CD4-positive, alpha-beta T cell (primary cell): ENCODE results near the gene RFFL. TPM values are rescaled to one million over a fixed set of nuclear protein-coding genes. Genes with fewer than 3 reads are reported as not detected.

ENCODE experiments used
- ATAC-seq: fragments of 200-7000 bp; cut with Tn5 transposase; one replicate; pipeline ENCODE4 v1.10.0; 2022; ENCODE audit warnings: mild to moderate bottlenecking; ENCODE audit not compliant: poor library complexity
- CTCF ChIA-PET: fragments of 350-600 bp; sonication (Branson Sonifier 250); formaldehyde crosslinking; loops from one replicate; lab custom pipeline; 2021; ENCODE audit warnings: antibody characterized with exemption, inconsistent platforms; lab: Charles Lee
- POLR2A ChIA-PET: fragments of 350-600 bp; sonication (Branson Sonifier 250); formaldehyde crosslinking; loops from one replicate; lab custom pipeline; 2021; ENCODE audit warnings: antibody characterized with exemption, inconsistent platforms; lab: Charles Lee
- DNase-seq, 14 experiments: peaks; one replicate each; pipeline ENCODE4 v3.0.0-alpha.2; 2013 to 2020; ENCODE audit warnings: mixed read lengths in 2 of 14
- H3K27ac ChIP-seq, 2 donors: one replicate each; pipeline versions ENCODE4 v1.5.1 to v1.7.0; 2013; ENCODE audit warnings: low read length in 2 of 2, low read depth in 1 of 2, mild to moderate bottlenecking in 1 of 2
- H3K27me3 ChIP-seq, 2 experiments: 1 replicate in 1 of 2; 2 replicates in 1 of 2; pipeline versions ENCODE4 v1.6.1 to v1.7.0; 2013; ENCODE audit warnings: low read length in 2 of 2, control low read depth in 1 of 2, mild to moderate bottlenecking in 1 of 2, moderate library complexity in 1 of 2; ENCODE audit not compliant: insufficient read depth in 2 of 2, control insufficient read depth in 1 of 2
- H3K36me3 ChIP-seq: one replicate; pipeline ENCODE4 v1.6.1; 2013; ENCODE audit warnings: low read length, control low read depth; ENCODE audit not compliant: insufficient read depth
- H3K4me1 ChIP-seq: one replicate; pipeline ENCODE4 v1.6.1; 2013; ENCODE audit warnings: low read length, control low read depth; ENCODE audit not compliant: insufficient read depth
- H3K4me3 ChIP-seq: one replicate; pipeline ENCODE4 v1.5.1; 2013; ENCODE audit warnings: mild to moderate bottlenecking, low read length, moderate library complexity
- H3K9me3 ChIP-seq, 2 experiments: 1 replicate in 1 of 2; 2 replicates in 1 of 2; pipeline versions ENCODE4 v1.6.1 to v1.7.0; 2013; ENCODE audit warnings: low read length in 2 of 2, mild to moderate bottlenecking in 2 of 2, control low read depth in 1 of 2, moderate library complexity in 1 of 2; ENCODE audit not compliant: control insufficient read depth in 1 of 2, insufficient read depth in 1 of 2
- H3K27ac Mint-ChIP-seq: one replicate; pipeline ENCODE4 v1.8.0; 2020; ENCODE audit warnings: mixed read lengths
- H3K27me3 Mint-ChIP-seq: one replicate; pipeline ENCODE4 v1.8.0; 2021; ENCODE audit warnings: mixed read lengths
- H3K36me3 Mint-ChIP-seq: one replicate; pipeline ENCODE4 v1.8.0; 2021; ENCODE audit warnings: low read depth, mixed read lengths
- H3K4me1 Mint-ChIP-seq: one replicate; pipeline ENCODE4 v1.8.0; 2021; ENCODE audit warnings: low read depth, mixed read lengths
- H3K4me3 Mint-ChIP-seq: one replicate; pipeline ENCODE4 v1.8.0; 2020; ENCODE audit warnings: mild to moderate bottlenecking, mixed read lengths
- H3K9me3 Mint-ChIP-seq: one replicate; pipeline ENCODE4 v1.8.0; 2020; ENCODE audit warnings: mixed read lengths
- intact Hi-C, 2 experiments: fragments of 100-400 bp; cut with DNase I in 1 of 2; cut with micrococcal nuclease in 1 of 2; formaldehyde crosslinking; loops; one replicate each; pipeline versions ENCODE4 v1.15.1 to v1.9.0; 2023 to 2025; cut with DNase I, micrococcal nuclease
- total RNA-seq, 174 experiments: library from RNA in 2 of 174; stranded (reverse) in 2 of 174; gene quantifications; one replicate each; pipeline ENCODE4 v1.2.3 and lab custom pipeline; 2021 to 2026
- TF ChIP-seq, protein P1 (sequence below): fragments of 200-600 bp; IDR thresholded peaks from one replicate; pipeline ENCODE4 v1.8.0; 2022; ENCODE audit warnings: antibody characterized with exemption, mild to moderate bottlenecking

RFFL gene
- total RNA-seq, 2 experiments from 2014 or later: 57.8 to 66.1 TPM

DNA sequence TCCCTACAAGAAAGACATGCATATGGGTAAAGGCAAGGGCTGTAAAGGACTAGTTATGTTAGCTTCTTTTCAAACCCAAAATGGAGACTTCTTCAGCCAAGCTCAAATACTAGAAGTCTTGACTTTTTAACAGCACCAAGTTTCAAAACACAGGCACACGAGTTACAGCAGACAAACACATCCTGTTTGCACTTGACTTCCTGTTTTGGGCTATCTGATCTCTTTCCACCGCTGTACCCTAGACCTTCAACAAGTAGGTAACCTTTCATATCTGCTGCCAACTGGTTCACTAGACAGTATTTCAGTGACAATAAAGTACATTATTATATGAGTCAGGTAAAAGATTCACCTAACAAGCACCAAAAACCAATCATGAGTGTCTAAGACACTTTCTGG is 12.3 kb downstream of the RFFL start:
- Histone ChIP-seq H3K9me3 (no peaks in the 10 kb centered on the region), H3K27me3 (no peaks in the 10 kb centered on the region), H3K27ac (peak overlapping the region; percentile 78 to 85), H3K4me3 (peak overlapping the region; percentile 1), H3K36me3 (no peaks in the 10 kb centered on the region), H3K4me1 (peaks cover 89% of the 10 kb centered on the region)
- ChIA-PET POLR2A (interaction anchor here (0.6 to 7.5 kb wide), 20 partner anchors 8 to 713 kb away, joined by 3 to 77 read pairs (median 4); partner anchors contain the start of genes CCT6B, LIG3, PEX12 and RFFL), CTCF (interaction anchor here (1.6 to 2.9 kb wide), 3 partner anchors 12 to 38 kb away, joined by 3 to 11 read pairs (median 9); partner anchors contain the start of gene RFFL)
- TF ChIP-seq, protein P1, sequence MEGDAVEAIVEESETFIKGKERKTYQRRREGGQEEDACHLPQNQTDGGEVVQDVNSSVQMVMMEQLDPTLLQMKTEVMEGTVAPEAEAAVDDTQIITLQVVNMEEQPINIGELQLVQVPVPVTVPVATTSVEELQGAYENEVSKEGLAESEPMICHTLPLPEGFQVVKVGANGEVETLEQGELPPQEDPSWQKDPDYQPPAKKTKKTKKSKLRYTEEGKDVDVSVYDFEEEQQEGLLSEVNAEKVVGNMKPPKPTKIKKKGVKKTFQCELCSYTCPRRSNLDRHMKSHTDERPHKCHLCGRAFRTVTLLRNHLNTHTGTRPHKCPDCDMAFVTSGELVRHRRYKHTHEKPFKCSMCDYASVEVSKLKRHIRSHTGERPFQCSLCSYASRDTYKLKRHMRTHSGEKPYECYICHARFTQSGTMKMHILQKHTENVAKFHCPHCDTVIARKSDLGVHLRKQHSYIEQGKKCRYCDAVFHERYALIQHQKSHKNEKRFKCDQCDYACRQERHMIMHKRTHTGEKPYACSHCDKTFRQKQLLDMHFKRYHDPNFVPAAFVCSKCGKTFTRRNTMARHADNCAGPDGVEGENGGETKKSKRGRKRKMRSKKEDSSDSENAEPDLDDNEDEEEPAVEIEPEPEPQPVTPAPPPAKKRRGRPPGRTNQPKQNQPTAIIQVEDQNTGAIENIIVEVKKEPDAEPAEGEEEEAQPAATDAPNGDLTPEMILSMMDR: no peak
- Mint-ChIP-seq H3K36me3 (peaks cover 16% of the 10 kb centered on the region), H3K27me3 (no peaks in the 10 kb centered on the region), H3K9me3 (no peaks in the 10 kb centered on the region), H3K27ac (peak overlapping the region; percentile 92), H3K4me3 (peak overlapping the region; percentile 69), H3K4me1 (peaks cover 73% of the 10 kb centered on the region)
- DNase-seq (peak in 10 of 14 experiments; percentile 11 to 91 (median 51)), ATAC-seq (peak; percentile 83)
- intact Hi-C loops: loop anchor here (1.0 to 5.0 kb wide), 4 partner anchors 12 to 38 kb away; partner anchors contain the start of gene RFFL (in 1 of the 2)

GRCh38 chr17:35050170-35050569 is 13.3 kb downstream of the RFFL start:
- peaks cover 93% of the 10 kb centered on the region for H3K4me1 ChIP-seq
- H3K27ac Mint-ChIP-seq: peak overlapping the region; percentile 91
- no peaks in the 10 kb centered on the region for H3K27me3 Mint-ChIP-seq
- H3K27me3 ChIP-seq: no peaks in the 10 kb centered on the region
- ATAC-seq (no peak), DNase-seq (no peak)
- no peak overlapping the region for H3K4me3 ChIP-seq
- TF ChIP-seq, protein P1: no peak
- H3K36me3 Mint-ChIP-seq: peaks cover 12% of the 10 kb centered on the region
- intact Hi-C loops: loop anchor here in 1 of 2 experiments (5.0 kb wide), 1 partner anchor 37 kb away; no protein-coding TSS in a partner anchor
- H3K9me3 Mint-ChIP-seq: no peaks in the 10 kb centered on the region
- ChIA-PET CTCF (interaction anchor here (1.6 to 3.1 kb wide), 3 partner anchors 14 to 39 kb away, joined by 3 to 11 read pairs (median 9); partner anchors contain the start of gene RFFL), POLR2A (interaction anchor here (0.7 to 7.5 kb wide), 9 partner anchors 11 to 487 kb away, joined by 3 to 77 read pairs (median 8); partner anchors contain the start of genes CCT6B, LIG3, RFFL and SLFN12L)
- H3K36me3 ChIP-seq: no peaks in the 10 kb centered on the region
- H3K4me1 Mint-ChIP-seq: peaks cover 77% of the 10 kb centered on the region
- no peak overlapping the region for H3K4me3 Mint-ChIP-seq
- peak overlapping the region; percentile 78 to 85 for H3K27ac ChIP-seq
- no peaks in the 10 kb centered on the region for H3K9me3 ChIP-seq

DNA sequence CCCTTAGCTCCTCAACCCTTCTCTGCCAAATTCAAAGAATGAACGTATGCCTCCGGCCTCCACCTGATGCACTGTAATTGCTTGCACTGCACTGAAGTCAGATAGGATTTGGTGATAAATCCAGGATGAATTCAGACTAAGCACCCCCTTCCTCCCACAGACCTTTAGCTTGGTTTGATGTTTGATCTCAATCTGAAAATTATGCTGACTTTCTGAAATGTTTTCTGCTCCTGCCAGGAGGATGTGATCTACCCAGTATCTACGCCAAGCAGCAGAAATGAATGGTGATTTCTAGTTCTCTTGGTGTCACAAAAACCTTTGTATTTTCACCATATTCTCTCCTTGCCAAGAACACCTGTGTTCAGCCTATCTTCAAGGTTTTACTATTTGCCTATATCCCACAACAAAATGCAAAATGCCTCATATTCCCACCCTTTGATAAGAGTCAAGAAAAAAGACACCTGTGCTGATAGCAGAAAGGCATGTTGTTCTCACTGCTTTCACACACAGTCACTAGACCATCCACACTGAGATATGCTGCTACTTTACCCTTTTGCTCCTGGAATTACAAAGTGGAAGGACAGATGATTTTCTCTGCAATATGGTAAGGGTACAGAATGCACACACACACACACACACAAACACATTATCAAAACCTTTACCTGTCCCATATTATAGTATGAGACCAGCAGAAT is 14.7 kb downstream of the RFFL start:
- Histone ChIP-seq H3K4me1 (peaks cover 94% of the 10 kb centered on the region), H3K27ac (peak overlapping the region; percentile 42 to 68), H3K36me3 (no peaks in the 10 kb centered on the region), H3K27me3 (no peaks in the 10 kb centered on the region), H3K4me3 (no peak overlapping the region), H3K9me3 (no peaks in the 10 kb centered on the region)
- ChIA-PET POLR2A (interaction anchor here (0.7 to 7.5 kb wide), 6 partner anchors 13 to 69 kb away, joined by 3 to 77 read pairs (median 4); partner anchors contain the start of genes LIG3 and RFFL), CTCF (interaction anchor here (1.2 to 3.1 kb wide), 2 partner anchors 15 to 27 kb away, joined by 3 to 11 read pairs; partner anchors contain the start of gene RFFL)
- Mint-ChIP-seq H3K27me3 (no peaks in the 10 kb centered on the region), H3K4me1 (peaks cover 82% of the 10 kb centered on the region), H3K27ac (peak overlapping the region; percentile 91), H3K4me3 (peak overlapping the region; percentile 52), H3K9me3 (no peaks in the 10 kb centered on the region), H3K36me3 (peaks cover 7% of the 10 kb centered on the region)
- no peak for ATAC-seq
- DNase-seq: peak in 1 of 14 experiments; percentile 17
- TF ChIP-seq, protein P1: no peak
- intact Hi-C loops: no loop called here
